CD4-positive, alpha-beta T cell treated with Interleukin-6 for 4 hours (primary cell): Measurements from ENCODE around the gene XXYLT1.
"Not testable (repeated sequence)": the region's sequence is repeated elsewhere in the genome, so short reads cannot be mapped to it uniquely, and the experiment has no call there.

Source experiments
- DNase-seq: peaks from one replicate; pipeline ENCODE4 v3.0.0-alpha.2; 2020; ENCODE audit warnings: mixed read lengths

The XXYLT1 gene

GRCh38 chr3:195203606-195204005, 67.4 kb downstream of the XXYLT1 start:
- peak; percentile 14 for DNase-seq

GRCh38 chr3:195201295-195201694, 69.7 kb downstream of the XXYLT1 start:
- DNase-seq, result no peak

GRCh38 chr3:195200010-195200822, 70.7 kb downstream of the XXYLT1 start:
- no peak for DNase-seq

GRCh38 chr3:195198426-195199346, 72.3 kb downstream of the XXYLT1 start:
- no peak for DNase-seq

GRCh38 chr3:195197765-195198425, 73.1 kb downstream of the XXYLT1 start:
- no peak for DNase-seq

- DNase-seq, result no peak
Measured at GRCh38 chr3:195196266-195196665, 74.7 kb downstream of the XXYLT1 start.

- no peak for DNase-seq
Measured at GRCh38 chr3:195195321-195196209, 75.4 kb downstream of the XXYLT1 start.

GRCh38 chr3:195194559-195195206, 76.3 kb downstream of the XXYLT1 start:
- DNase-seq, result no peak

- no peak for DNase-seq
Measured at GRCh38 chr3:195191580-195191979, 79.4 kb downstream of the XXYLT1 start.

- DNase-seq, result no peak
Measured at GRCh38 chr3:195189821-195190220, 81.1 kb downstream of the XXYLT1 start.

- no peak for DNase-seq
Measured at GRCh38 chr3:195188426-195188927, 82.5 kb downstream of the XXYLT1 start.

GRCh38 chr3:195187609-195188425, 83.1 kb downstream of the XXYLT1 start:
- DNase-seq, result no peak

GRCh38 chr3:195186710-195187047, 84.3 kb downstream of the XXYLT1 start:
- DNase-seq, result not testable (repeated sequence)

GRCh38 chr3:195186041-195186709, 84.8 kb downstream of the XXYLT1 start:
- DNase-seq, result peak; percentile 7

- no peak for DNase-seq
Measured at GRCh38 chr3:195185583-195185982, 85.4 kb downstream of the XXYLT1 start.

- no peak for DNase-seq
Measured at GRCh38 chr3:195184716-195185421, 86.1 kb downstream of the XXYLT1 start.

- DNase-seq, result peak; percentile 6
Measured at GRCh38 chr3:195183071-195183776, 87.7 kb downstream of the XXYLT1 start.

GRCh38 chr3:195182470-195182795, 88.5 kb downstream of the XXYLT1 start:
- DNase-seq, result peak; percentile 35
